HG03095 (cell line): Measurements from ENCODE around the gene ARHGAP18.
A peak's percentile ranks its signal among the peaks of the same experiment; 100 is the strongest.

Experiments used
- ATAC-seq: cut with Tn5 transposase; IDR thresholded peaks from one replicate; pipeline ENCODE4 v1.9.1; 2021; ENCODE audit warnings: moderate library complexity; ENCODE audit not compliant: unreplicated experiment

Gene ARHGAP18, protein sequence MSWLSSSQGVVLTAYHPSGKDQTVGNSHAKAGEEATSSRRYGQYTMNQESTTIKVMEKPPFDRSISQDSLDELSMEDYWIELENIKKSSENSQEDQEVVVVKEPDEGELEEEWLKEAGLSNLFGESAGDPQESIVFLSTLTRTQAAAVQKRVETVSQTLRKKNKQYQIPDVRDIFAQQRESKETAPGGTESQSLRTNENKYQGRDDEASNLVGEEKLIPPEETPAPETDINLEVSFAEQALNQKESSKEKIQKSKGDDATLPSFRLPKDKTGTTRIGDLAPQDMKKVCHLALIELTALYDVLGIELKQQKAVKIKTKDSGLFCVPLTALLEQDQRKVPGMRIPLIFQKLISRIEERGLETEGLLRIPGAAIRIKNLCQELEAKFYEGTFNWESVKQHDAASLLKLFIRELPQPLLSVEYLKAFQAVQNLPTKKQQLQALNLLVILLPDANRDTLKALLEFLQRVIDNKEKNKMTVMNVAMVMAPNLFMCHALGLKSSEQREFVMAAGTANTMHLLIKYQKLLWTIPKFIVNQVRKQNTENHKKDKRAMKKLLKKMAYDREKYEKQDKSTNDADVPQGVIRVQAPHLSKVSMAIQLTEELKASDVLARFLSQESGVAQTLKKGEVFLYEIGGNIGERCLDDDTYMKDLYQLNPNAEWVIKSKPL

GRCh38 chr6:129709769-129710449, at the start of gene ARHGAP18:
Gene ARHGAP18, minus strand, starts transcription at chr6:129710177. Its CDS starts 41 bp downstream, at chr6:129710136.
- ATAC-seq, result peak; percentile 96

- ATAC-seq, result no peak
Observed at GRCh38 chr6:129755787-129756186, 45.8 kb upstream of the ARHGAP18 start.

DNA sequence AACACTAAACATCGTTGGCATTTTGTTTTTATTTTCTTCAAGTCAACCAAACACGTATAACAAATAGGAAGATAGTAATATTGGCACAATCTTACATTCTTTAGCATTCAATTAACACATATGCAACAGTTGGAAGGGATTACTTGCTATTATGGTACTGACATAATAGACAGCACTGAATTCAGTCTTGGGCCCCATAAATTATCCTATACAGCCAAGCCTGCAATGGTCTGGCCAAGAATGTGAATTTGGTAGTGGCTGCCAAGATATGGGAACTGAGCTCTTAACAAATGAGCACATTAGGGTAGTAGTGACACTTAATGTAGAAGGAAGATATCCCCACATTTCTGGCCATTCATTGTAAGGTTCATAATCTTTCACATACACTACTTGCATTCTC, 44.8 kb upstream of the ARHGAP18 start:
- ATAC-seq, result no peak

- ATAC-seq, result no peak
Observed at GRCh38 chr6:129753422-129753821, 43.4 kb upstream of the ARHGAP18 start.

DNA sequence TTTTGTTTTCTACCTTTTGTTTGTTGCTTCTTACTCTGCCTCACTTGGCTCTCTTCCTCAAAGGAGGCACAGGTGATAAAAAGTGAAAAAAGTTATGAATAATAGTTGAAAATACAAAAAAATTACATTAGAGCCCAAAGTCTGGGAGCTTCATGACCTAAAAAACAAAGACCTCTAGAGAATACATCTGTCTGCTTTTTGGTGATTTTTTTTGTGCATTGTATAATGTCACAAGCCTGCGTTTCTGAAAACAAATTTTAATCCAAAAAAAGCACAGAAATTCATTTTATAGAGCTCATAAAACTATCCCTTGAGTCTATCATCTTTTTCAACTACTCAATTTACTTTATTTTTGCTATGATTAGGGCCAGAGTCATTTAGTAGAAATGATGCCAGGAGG, 41.4 kb upstream of the ARHGAP18 start:
- ATAC-seq, result no peak

DNA sequence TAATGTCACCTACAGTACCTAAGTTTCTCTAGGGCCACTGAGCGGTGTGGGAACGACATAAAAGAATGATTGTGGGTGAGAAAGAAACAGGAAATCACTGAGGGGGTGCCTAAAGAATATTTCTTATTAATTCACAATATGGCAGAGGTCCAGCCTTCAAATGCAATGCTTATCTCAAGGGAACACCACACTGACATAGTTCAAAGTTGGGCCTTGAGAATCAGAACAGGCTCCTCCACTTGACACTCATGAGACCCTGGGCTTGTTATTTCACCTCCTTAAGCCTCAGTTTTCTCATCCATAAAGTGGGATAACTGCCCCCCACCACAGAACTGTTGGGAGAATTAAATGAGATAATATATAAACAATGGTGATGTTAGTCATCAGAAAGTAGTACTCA, 40.4 kb upstream of the ARHGAP18 start:
- ATAC-seq, result no peak

DNA sequence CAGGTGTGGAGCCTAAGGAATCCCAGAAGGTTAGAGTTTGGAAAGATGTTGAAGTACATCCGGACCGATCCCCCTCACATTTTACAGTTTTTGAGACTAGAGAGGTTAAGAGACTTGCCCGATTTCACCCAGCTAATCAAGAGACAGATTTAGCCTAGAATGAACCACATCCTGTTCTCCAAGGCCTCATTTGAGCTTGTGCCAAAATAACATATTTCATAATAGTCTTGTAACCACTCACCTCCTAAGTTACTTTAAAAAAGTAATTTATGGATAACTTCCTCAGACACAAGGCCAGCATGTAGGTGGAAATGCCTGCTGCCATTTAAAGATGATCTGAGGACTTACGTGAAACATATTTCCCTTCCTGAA, 39.8 kb upstream of the ARHGAP18 start:
- ATAC-seq, result peak; percentile 23

- ATAC-seq, result no peak
Observed at GRCh38 chr6:129748901-129749748, 39.1 kb upstream of the ARHGAP18 start.

DNA sequence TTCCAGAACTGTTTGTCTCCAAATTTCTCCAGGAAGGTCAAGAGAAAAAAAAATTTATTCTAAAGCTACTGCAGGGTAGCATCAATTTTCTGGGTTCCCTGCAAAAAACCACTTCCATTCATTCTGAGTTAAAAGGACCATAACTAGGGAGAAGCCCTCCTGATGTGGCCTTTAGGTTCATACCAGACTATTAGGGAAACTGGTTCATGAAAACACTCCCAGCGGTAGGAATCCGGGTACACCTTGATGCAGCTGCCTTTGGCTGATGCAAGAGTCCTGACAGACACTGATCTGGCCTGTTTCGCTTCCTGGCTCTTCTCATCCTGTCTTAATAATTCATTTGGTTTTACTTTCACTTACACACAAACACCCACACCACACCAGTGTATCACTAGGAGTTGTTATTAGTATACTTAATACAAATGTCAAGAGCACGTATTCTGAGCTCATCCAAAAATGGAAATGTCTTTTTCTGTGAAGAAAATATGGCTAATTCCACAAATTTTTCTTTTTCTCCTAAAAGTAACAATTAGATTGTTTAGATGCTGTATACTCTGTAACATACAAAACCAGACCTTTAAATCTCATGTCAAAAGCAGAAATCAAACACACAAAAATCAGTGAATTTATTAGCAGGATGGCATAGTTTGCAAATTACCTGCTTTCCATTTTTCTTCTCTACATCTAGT, 38.4 kb upstream of the ARHGAP18 start:
- ATAC-seq, result peak; percentile 89

GRCh38 chr6:129747588-129748112, 37.7 kb upstream of the ARHGAP18 start:
- ATAC-seq, result no peak

- ATAC-seq, result no peak
Observed at GRCh38 chr6:129744880-129745237, 34.9 kb upstream of the ARHGAP18 start.

GRCh38 chr6:129744201-129744879, 34.4 kb upstream of the ARHGAP18 start:
- no peak for ATAC-seq

GRCh38 chr6:129740013-129740412, 30.0 kb upstream of the ARHGAP18 start:
- no peak for ATAC-seq

DNA sequence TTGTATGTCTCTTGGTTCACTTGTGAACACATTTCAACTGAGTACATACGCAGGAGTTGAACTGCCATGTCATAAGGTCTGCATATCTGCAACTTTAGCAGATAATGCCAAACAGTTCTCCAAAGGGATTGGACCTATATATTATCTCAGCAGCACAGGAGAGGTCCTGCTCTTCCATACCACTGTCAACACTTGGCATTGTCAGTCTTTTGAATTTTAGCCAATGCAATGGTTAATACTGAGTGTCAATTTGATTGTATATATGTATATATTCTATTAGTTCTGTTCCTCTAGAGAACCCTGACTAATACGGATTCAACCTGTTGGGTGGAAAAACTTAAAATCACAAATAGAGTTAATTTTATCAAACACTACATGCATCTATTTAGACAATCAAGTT, 26.1 kb upstream of the ARHGAP18 start:
- no peak for ATAC-seq

- no peak for ATAC-seq
Observed at GRCh38 chr6:129733290-129733689, 23.3 kb upstream of the ARHGAP18 start.

- no peak for ATAC-seq
Observed at GRCh38 chr6:129732542-129732941, 22.6 kb upstream of the ARHGAP18 start.

GRCh38 chr6:129732034-129732433, 22.1 kb upstream of the ARHGAP18 start:
- ATAC-seq, result no peak

GRCh38 chr6:129731428-129731827, 21.5 kb upstream of the ARHGAP18 start:
- ATAC-seq, result no peak

- ATAC-seq, result no peak
Observed at GRCh38 chr6:129730477-129731165, 20.6 kb upstream of the ARHGAP18 start.
